ENCODE results near the gene ZC3H12A.
A peak's percentile ranks its signal among the peaks of the same experiment; 100 is the strongest.

Gene ZC3H12A

GRCh38 chr1:37455516-37455915 lies 18.9 kb upstream of the ZC3H12A start:
- DNase-seq (ENCODE audit: low read depth in 2 of 2), result no peak

GRCh38 chr1:37456614-37457013 lies 17.8 kb upstream of the ZC3H12A start:
- DNase-seq (ENCODE audit: low read depth in 2 of 2), result no peak

- no peak for DNase-seq (ENCODE audit: low read depth in 2 of 2)
These were observed 15.8 kb upstream of the ZC3H12A start for GRCh38 chr1:37458551-37458950.

- DNase-seq (ENCODE audit: low read depth in 2 of 2), result no peak
These were observed 12.5 kb upstream of the ZC3H12A start for GRCh38 chr1:37461698-37462436.

- no peak for DNase-seq (ENCODE audit: low read depth in 2 of 2)
These were observed 9.9 kb upstream of the ZC3H12A start for GRCh38 chr1:37464443-37464842.

GRCh38 chr1:37465593-37466517 lies 8.5 kb upstream of the ZC3H12A start:
- DNase-seq (ENCODE audit: low read depth in 2 of 2), result no peak

- DNase-seq (ENCODE audit: low read depth in 2 of 2), result no peak
These were observed 6.3 kb upstream of the ZC3H12A start for GRCh38 chr1:37468037-37468436.

GRCh38 chr1:37469386-37469785 lies 5.0 kb upstream of the ZC3H12A start:
- DNase-seq (ENCODE audit: low read depth in 2 of 2), result no peak

- DNase-seq (ENCODE audit: low read depth in 2 of 2), result no peak
These were observed 2.8 kb upstream of the ZC3H12A start for GRCh38 chr1:37471345-37472231.

- no peak for DNase-seq (ENCODE audit: low read depth in 2 of 2)
These were observed 2.1 kb upstream of the ZC3H12A start for GRCh38 chr1:37472281-37472680.

GRCh38 chr1:37472994-37473393 lies 1.4 kb upstream of the ZC3H12A start:
- no peak for DNase-seq (ENCODE audit: low read depth in 2 of 2)

- no peak for DNase-seq (ENCODE audit: low read depth in 2 of 2)
These were observed 842 bp upstream of the ZC3H12A start for GRCh38 chr1:37473431-37474045.

- DNase-seq (ENCODE audit: low read depth in 2 of 2), result no peak
These were observed 458 bp downstream of the ZC3H12A start for GRCh38 chr1:37474697-37475379.

GRCh38 chr1:37475380-37476086 lies 1.2 kb downstream of the ZC3H12A start:
- no peak for DNase-seq (ENCODE audit: low read depth in 2 of 2)

- no peak for DNase-seq (ENCODE audit: low read depth in 2 of 2)
These were observed 1.7 kb downstream of the ZC3H12A start for GRCh38 chr1:37476087-37476452.

- DNase-seq (ENCODE audit: low read depth in 2 of 2), result no peak
These were observed 2.2 kb downstream of the ZC3H12A start for GRCh38 chr1:37476460-37477197.

- DNase-seq (ENCODE audit: low read depth in 2 of 2), result peak; percentile 80 to 89
These were observed 3.0 kb downstream of the ZC3H12A start for GRCh38 chr1:37477198-37477931.

- DNase-seq (ENCODE audit: low read depth in 2 of 2), result no peak
These were observed 3.6 kb downstream of the ZC3H12A start for GRCh38 chr1:37477946-37478345.

GRCh38 chr1:37478451-37478881 lies 4.1 kb downstream of the ZC3H12A start:
- peak in 1 of 2 donors; percentile 56 for DNase-seq (ENCODE audit: low read depth in 2 of 2)

All from stimulated activated CD8-positive, alpha-beta memory T cell treated with anti-CD3 and anti-CD28 coated beads, Interleukin-15, amount 100 ng/mL, for 4 hours (primary cell).